Osteocyte (in vitro differentiated cells): ENCODE data around the gene PPP3R1. TPM values are rescaled to one million over a fixed set of nuclear protein-coding genes. Genes with fewer than 3 reads are reported as not detected.

Experiments
- DNase-seq: peaks from one replicate; pipeline ENCODE4 v3.0.0; 2021; ENCODE audit warnings: mixed read lengths; ENCODE audit not compliant: unreplicated experiment; ENCODE audit errors: extremely low spot score
- H3K27ac Mint-ChIP-seq: one replicate; pipeline ENCODE4 v1.8.0; 2021; ENCODE audit warnings: mild to moderate bottlenecking, mixed read lengths; ENCODE audit not compliant: unreplicated experiment
- H3K27me3 Mint-ChIP-seq: one replicate; pipeline ENCODE4 v1.8.0; 2021; ENCODE audit warnings: mixed read lengths; ENCODE audit not compliant: unreplicated experiment
- H3K36me3 Mint-ChIP-seq: one replicate; pipeline ENCODE4 v1.8.0; 2021; ENCODE audit warnings: mixed read lengths; ENCODE audit not compliant: unreplicated experiment
- H3K4me1 Mint-ChIP-seq: one replicate; pipeline ENCODE4 v1.8.0; 2021; ENCODE audit warnings: mixed read lengths; ENCODE audit not compliant: unreplicated experiment
- H3K4me3 Mint-ChIP-seq: one replicate; pipeline ENCODE4 v1.8.0; 2021; ENCODE audit warnings: mild to moderate bottlenecking, moderate library complexity, mixed read lengths; ENCODE audit not compliant: unreplicated experiment
- H3K9me3 Mint-ChIP-seq: one replicate; pipeline ENCODE4 v1.8.0; 2021; ENCODE audit warnings: mixed read lengths; ENCODE audit not compliant: unreplicated experiment
- total RNA-seq: library from RNA; stranded (reverse); gene quantifications from 2 replicates; pipeline ENCODE4 v1.2.1, GENCODE V29; 2021
- TF ChIP-seq, protein P1 (sequence below): fragments of 200-600 bp; sonication (generic); IDR thresholded peaks from 2 replicates; pipeline ENCODE4 v1.5.0; 2021; ENCODE audit warnings: antibody characterized with exemption, mild to moderate bottlenecking, moderate library complexity

PPP3R1 gene
- total RNA-seq, 1 donor from 2014 or later, result 68.4 TPM

DNA sequence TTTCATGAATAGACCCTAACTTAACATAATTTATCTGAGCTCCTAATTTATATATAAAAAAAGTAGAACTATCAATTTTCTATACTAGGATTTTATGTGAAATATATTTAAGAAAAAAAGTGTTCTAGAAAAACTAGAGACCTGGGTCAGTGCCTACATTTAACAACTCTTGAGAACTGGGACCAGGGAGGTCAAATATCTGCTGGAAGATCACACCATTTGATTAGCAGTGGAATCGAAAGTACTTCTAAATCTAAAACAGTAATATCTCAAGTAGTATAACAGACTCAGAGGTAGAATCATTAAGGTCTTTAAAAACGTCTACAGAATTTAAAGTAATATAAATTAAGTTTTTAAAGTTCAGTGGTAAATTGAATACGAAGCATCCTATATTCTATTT, 34.6 kb downstream of the PPP3R1 start:
- Mint-ChIP-seq H3K9me3 (peaks cover 7% of the 10 kb centered on the region), H3K27ac (no peak overlapping the region), H3K36me3 (peaks cover 14% of the 10 kb centered on the region), H3K4me3 (no peak overlapping the region), H3K4me1 (peaks cover 38% of the 10 kb centered on the region), H3K27me3 (no peaks in the 10 kb centered on the region)
- TF ChIP-seq, protein P1, sequence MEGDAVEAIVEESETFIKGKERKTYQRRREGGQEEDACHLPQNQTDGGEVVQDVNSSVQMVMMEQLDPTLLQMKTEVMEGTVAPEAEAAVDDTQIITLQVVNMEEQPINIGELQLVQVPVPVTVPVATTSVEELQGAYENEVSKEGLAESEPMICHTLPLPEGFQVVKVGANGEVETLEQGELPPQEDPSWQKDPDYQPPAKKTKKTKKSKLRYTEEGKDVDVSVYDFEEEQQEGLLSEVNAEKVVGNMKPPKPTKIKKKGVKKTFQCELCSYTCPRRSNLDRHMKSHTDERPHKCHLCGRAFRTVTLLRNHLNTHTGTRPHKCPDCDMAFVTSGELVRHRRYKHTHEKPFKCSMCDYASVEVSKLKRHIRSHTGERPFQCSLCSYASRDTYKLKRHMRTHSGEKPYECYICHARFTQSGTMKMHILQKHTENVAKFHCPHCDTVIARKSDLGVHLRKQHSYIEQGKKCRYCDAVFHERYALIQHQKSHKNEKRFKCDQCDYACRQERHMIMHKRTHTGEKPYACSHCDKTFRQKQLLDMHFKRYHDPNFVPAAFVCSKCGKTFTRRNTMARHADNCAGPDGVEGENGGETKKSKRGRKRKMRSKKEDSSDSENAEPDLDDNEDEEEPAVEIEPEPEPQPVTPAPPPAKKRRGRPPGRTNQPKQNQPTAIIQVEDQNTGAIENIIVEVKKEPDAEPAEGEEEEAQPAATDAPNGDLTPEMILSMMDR, result no peak
- no peak for DNase-seq

DNA sequence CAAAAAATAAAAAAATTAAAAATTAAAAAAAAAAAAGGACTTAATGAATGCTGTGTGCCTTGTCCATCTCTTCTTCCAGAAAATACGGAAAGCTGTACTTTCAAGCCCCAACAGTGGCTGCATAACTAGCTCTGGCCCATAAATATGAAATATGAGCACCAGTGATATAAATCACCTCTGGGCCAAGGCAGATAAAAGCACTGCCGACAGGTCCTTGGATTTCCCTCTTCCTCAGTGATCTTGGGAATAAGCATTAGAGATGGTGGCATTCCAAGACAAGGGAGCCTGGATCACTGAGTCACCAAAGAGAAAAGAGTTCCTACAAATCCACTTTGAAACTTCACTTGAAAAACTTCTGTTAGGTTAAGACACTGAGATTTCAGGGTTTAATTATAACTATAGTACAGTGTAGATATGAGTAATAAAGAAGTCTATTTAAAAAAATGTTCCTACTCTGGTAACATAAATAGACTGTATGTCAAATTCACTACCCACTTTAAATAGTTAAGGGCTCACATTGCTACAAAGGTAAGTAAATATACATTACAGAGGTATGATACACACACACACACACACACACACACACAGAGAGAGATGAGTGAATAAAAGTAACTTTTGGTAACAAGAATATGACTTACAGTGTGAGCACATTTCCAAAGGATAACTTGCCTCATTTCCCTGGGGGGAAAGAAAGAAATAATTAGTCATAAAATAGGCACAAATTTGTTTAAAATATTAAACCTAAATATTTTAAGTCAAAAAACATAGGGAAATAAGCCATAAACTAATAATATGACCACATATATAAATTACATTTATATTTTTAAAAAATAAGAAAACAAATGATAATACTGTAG, 35.6 kb downstream of the PPP3R1 start:
- TF ChIP-seq, protein P1, result no peak

DNA sequence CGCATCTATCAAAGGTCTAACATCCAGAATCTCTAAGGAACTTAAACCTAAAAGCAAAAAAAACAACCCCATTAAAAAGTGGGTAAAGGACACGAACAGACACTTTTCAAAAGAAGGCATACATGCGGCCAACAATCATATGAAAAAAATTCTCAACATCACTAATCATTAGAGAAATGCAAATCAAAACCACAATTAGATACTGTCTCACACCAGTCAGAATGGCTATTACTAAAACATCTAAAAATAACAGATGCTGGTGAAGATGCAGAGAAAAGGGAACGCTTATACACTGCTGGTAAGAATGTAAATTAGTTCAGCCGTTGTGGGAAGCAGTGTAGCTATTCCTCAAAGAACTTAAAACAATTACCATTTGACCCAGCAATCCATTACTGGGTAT, 38.0 kb downstream of the PPP3R1 start:
- Mint-ChIP-seq H3K4me3 (no peak overlapping the region), H3K9me3 (no peaks in the 10 kb centered on the region), H3K27me3 (no peaks in the 10 kb centered on the region), H3K36me3 (peaks cover 12% of the 10 kb centered on the region), H3K4me1 (peaks cover 23% of the 10 kb centered on the region), H3K27ac (no peak overlapping the region)
- DNase-seq, result no peak
- TF ChIP-seq, protein P1, result no peak

More for the DNA sequence above, 35.6 kb downstream of the PPP3R1 start:
- Mint-ChIP-seq H3K27ac (no peak overlapping the region), H3K4me1 (peaks cover 31% of the 10 kb centered on the region), H3K9me3 (peaks cover 7% of the 10 kb centered on the region), H3K36me3 (peaks cover 16% of the 10 kb centered on the region), H3K4me3 (no peak overlapping the region), H3K27me3 (no peaks in the 10 kb centered on the region)
- DNase-seq, result no peak

GRCh38 chr2:68206793-68207192, 45.5 kb downstream of the PPP3R1 start:
- Mint-ChIP-seq H3K27ac (peak overlapping the region; percentile 37), H3K4me3 (no peak overlapping the region), H3K27me3 (no peaks in the 10 kb centered on the region), H3K9me3 (no peaks in the 10 kb centered on the region), H3K36me3 (peaks cover 12% of the 10 kb centered on the region), H3K4me1 (peaks cover 13% of the 10 kb centered on the region)
- TF ChIP-seq, protein P1, result no peak
- no peak for DNase-seq

- Mint-ChIP-seq H3K27me3 (no peaks in the 10 kb centered on the region), H3K4me1 (peaks cover 13% of the 10 kb centered on the region), H3K9me3 (no peaks in the 10 kb centered on the region), H3K27ac (no peak overlapping the region), H3K4me3 (no peak overlapping the region), H3K36me3 (peaks cover 7% of the 10 kb centered on the region)
- TF ChIP-seq, protein P1, result no peak
- DNase-seq, result no peak
These were observed 48.7 kb downstream of the PPP3R1 start for GRCh38 chr2:68203587-68203986.
